ENCODE results near the gene SLC27A3. TPM values are rescaled to one million over a fixed set of nuclear protein-coding genes. Genes with fewer than 3 reads are reported as not detected.

The SLC27A3 gene
- polyA plus RNA-seq, 1 donor, result 18.1 TPM

DNA sequence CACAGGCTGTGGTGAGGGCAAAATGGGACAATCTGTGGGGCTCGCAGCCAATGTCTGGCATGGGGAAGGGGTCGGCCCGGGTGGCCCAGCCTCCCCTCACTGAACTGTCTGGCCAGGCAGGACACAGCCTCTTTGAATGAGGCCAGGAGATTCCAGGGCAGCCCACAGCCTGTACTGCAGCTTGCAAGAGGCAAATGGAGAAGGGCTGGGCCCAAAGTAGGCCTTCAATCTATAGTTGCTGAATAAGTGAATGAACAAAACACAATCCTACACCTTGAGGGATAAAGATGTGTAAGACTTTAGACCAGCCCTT lies 23.2 kb downstream of the SLC27A3 start:
- no peak for DNase-seq (ENCODE audit: low read depth)

DNA sequence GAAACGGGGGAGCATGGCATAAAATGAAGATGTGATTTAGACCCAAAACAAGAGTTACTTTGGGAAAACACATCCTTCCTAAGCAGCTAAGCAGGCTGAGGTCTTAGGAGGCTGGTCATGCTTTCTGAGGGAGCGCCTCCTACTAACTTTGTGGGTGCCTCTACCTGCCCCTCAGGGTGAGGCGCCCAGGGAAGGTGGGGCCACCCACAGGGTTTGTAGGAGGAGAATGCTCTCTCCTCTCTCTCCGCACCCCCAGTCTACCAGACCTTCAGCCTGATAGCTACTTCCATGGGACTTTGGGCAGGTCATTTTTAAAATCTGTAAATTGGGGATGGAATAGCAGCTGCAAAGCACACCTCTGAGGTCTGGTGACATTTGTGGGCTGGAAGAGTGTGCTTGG lies 23.8 kb downstream of the SLC27A3 start:
- DNase-seq (ENCODE audit: low read depth), result no peak

DNA sequence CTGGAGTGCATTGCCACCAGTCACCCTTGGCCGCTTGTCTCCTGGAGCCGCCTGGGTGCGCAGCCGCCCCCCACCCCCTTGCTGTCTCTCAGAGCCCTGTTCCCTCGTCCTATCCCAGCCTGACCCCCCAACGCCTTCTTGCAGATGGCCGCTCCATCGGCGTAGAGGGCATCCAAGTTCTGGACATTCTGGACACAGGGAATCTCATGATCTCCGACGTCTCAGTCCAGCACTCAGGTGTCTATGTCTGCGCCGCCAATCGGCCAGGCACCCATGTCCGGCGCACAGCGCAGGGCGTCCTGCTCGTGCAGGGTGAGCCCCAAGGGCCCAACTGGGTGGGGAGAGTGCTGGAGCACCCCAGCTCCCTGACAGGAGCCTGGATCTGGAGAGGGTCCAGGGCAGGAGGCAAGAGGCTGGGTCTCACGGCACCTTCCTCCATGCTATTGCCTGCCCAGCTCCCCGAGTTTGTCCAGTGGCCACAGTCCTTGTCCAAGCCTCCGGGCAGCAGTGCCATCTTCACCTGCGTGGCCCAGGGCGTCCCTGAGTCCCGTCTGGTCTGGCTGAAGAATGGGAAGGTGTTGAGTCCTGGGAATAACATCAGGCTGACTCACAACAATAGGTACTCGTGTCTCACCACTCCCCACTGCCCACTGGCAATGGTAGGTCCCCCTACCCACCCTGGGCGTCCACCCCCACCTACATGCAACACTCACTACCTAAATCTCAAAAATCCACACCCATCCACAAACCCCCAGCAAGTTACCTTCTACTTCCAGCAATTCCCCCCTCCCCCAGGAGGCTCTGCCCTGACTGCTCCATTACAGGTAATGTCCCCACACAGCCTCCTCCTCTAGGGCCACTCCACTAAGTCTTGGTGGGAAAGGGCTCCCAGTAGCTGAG lies 24.6 kb downstream of the SLC27A3 start:
- DNase-seq (ENCODE audit: low read depth), result no peak

DNA sequence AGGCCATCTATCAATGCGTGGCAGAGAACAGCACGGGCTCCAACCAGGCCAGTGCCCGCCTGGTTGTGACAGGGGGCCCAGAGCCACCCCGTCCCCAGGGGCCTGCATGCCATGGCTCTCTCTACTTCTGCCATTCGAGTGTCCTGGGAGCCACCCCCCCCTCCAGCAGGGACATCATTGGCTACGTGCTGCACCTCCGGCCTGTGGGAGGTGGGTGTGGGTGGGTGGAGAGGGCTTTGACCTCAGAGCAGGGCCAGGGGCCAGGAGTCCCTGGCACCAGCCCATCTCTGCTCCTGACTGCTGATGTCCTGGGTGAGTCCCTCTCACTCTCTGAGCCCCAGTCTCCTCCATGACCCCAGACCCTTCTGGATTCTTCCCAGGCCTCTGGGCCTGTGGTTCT lies 25.3 kb downstream of the SLC27A3 start:
- DNase-seq (ENCODE audit: low read depth), result no peak

DNA sequence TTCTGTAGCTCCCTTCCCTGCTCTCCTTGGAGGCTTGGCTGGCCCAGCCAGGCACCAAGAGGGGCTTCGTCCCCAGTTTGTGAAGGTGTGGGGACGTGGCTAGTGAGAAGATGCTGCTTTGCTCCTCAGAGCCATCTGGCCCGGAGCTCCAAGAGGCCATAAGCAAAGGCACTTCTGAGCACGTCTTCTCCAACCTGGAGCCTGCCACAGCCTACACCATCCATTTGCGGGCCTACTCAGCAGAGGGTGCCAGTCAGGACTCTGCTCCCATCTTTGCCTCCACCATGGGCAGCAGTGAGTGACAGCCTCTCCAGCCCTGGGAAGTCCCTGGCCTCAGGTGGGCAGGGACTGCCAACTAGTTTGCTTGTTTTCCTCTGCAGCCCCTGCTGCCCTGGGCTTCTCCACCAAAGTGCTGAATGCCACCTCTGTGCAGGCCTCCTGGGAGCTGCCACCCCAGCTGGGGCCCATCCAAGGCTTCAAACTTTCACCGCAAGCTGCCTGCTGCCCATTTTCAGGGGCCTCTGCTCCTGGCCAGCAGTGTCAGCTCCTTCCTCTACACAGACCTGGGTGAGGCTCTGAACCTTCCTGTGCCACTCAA lies 25.9 kb downstream of the SLC27A3 start:
- DNase-seq (ENCODE audit: low read depth), result no peak

DNA sequence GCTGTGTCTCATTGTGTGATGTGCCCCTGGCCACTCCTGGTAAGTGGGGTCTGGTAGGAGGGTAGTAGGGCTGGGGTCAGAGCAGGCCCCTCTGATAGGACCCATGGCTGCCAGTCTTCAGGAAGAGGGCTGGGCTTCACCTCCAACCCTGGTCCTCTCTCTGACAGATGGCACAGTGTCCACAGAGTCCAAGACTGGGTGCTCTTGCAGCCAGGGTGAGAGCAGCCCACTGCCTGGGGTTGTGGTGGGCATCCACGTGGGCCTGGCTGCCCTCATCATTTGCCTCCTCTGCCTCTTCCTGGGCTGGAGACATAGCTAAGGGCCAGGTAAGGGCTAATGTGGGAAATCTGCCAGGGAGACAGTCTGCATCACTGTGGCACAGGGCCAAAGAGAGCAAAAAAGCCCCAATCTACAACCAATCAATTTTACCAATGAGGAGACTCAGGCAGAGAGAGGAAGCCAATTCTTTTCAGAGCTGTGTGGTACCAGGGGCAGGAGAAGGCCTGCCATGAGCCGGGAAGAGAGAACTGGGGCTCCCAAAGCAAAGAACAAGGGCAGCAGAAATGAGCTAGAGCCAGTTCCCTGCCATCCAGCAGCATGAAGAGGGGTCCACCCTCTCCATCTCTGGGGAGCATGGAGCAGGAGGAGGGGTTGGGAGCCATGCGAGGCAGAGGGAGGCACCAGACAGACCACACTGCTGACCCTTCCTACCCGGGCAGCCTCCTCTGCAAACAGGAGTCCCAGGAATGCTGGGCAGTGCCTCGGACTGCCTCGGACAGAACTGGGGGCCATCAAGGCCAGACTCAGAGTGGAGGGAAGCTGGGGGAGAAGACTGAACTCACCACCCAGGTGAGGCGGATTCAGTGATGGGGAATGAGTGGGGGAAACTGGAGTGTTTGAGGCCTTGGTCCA lies 26.8 kb downstream of the SLC27A3 start:
- no peak for DNase-seq (ENCODE audit: low read depth)

DNA sequence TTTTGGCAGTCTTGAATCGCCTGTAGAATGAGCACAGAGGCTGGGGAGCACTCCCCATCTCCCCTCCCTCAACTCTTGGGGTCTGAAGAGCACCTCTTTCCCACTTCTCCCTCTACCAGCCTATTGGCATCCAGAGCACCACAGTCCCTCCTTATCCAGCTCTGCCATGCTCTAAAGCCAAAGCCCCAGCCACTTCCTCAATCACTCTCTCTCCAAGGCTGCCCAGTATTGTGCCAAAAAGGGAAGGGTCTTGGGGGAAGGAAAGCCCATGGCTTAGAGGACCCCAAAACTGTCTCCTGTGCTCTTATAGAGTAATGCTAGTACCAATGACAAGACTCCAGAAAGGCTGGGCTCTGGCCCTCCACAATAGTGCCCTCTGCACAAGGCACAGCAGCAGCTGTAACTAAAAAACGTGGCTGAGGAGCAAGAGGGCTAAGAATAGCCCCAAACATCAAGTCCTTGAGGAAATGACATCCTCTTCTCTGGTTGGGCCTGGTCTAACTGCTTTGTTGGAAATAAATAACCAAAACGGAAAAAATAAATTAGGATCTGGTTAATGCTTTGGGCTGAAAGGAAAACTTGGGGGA lies 28.4 kb downstream of the SLC27A3 start:
- no peak for DNase-seq (ENCODE audit: low read depth)

DNA sequence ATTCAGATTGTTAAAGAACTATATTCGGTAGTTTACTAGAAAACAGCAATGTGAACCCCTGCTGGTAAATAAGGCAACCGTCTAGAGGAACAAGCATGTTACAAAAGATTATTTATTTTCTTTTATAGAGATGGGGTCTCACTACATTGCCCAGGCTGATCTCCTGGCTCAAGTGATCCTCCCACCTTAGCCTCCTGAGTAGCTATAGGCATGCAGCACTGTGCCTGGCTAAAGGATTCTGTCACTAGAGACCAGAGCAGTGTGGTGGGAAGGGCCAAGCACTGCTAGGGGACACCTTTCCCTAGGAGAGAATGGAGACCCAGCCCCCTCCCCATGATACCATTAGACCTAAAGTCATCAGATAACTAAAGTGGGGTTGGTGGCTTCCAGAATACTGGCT lies 28.9 kb downstream of the SLC27A3 start:
- DNase-seq (ENCODE audit: low read depth), result no peak

DNA sequence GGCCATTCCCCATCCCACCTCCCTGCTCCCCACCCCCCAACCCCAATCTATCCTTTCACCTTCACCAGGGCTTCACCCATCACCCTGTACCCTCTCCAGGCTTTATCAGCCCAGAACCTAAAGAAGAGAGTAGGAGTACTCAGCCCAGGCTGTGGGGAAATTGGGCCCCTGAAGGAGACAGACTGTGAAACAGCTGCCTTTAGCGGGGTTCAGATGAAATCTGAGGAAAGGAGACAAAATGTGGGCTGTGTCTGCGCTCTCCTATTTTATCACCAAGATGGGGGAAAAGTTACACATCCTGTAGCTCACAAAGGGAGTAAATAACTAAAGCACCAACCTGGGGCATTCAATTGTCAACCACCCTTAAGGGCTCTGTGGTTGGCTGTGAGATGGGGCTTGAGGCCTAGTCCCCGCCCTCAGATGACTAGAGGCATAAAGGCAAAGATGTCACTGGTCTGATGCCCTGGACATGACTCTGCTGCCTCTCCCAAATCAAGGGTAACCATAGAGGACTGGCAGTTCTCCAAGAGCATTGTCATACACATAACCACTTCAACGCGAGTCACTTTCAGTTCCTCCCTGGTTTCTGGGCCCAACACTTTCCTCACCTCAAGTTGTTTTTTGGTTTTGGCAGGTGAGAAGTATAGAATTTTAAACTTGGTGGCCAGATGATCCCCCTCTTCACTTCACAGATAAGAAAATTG lies 30.0 kb downstream of the SLC27A3 start:
- DNase-seq (ENCODE audit: low read depth), result no peak

DNA sequence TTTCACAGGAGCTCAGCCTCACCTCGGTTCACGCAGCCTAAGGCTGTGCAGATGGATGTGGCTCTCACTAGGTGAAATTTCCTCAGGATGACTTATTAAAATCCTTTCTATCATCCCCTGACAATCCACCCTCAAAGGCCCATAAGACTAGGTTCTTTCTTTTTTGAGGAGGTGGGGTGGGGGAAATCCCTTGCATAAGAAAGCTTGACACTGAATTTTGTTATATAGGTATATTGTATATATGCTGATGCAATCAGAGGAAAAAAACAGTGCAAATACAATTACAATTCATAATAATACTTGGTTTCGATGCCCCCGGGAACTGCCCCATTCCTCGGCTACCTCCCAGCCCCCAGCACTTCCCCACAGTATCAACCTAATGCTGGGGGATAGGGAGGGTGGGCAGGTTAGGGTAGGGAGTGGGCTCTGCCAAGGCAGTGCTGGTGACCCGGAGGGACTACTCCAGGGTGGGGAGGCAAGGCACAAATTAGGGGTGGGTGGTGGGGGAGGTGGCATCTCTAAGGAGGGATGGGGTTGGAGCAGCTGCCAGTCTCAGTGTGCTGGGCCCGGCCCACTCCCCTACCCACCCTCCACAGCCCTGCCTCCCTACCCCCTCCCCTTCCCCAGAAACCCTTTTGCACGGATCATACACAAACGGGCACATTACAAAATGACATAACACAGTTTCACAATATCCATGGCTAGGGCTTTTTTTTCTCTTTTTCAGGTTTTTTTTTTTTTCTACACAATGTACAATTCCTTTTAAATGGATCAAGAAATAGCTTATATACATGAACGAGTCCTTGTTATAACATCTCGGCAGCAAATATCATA lies 30.9 kb downstream of the SLC27A3 start:
- DNase-seq (ENCODE audit: low read depth), result no peak

DNA sequence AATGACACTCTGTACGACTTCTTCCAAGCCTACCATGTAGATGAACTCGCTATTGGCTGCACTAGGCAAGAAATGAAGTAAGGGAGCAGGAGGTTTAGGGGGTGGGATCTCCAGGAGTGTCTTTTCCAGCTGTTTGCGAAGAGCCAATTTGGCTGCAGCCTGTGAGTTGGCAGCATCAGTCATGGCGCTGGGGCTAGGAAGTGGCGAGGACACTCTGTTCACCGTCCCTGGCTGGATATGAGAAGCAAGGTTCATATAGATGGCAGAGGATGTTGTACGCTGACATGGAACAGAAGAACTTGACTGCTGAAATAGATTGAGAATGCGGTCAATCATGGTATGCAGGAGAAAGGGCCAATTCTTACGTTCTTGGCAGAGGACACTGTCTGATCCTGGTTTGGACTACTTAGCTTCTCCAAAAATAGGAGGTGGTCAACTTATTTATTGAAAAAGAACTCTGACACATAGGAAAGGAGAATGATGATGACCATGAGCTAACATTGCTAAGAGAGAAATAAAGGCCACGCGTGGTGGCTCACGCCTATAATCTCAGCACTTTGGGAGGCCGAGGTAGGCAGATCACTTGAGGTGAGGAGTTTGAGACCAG lies 41.2 kb downstream of the SLC27A3 start:
- DNase-seq (ENCODE audit: low read depth), result no peak

DNA sequence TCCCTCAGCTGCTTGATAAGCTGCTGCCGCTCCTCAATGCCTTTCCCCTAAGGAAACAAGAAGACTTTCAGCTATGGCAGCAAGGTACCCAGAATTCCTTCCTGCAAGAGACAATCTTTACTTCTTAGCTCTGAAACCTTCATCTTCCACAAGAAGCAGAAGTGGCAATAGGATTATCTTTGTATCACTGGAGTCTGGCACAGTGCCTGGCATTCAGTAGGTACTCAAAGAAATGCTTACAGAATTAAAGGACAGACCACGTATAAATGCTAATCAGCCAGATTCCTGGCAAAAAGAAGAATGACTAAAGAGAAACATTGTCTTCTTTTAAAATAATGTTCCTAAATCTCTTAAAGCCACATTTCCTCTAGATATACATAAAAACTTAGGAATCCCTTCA lies 43.7 kb downstream of the SLC27A3 start:
- no peak for DNase-seq (ENCODE audit: low read depth)

DNA sequence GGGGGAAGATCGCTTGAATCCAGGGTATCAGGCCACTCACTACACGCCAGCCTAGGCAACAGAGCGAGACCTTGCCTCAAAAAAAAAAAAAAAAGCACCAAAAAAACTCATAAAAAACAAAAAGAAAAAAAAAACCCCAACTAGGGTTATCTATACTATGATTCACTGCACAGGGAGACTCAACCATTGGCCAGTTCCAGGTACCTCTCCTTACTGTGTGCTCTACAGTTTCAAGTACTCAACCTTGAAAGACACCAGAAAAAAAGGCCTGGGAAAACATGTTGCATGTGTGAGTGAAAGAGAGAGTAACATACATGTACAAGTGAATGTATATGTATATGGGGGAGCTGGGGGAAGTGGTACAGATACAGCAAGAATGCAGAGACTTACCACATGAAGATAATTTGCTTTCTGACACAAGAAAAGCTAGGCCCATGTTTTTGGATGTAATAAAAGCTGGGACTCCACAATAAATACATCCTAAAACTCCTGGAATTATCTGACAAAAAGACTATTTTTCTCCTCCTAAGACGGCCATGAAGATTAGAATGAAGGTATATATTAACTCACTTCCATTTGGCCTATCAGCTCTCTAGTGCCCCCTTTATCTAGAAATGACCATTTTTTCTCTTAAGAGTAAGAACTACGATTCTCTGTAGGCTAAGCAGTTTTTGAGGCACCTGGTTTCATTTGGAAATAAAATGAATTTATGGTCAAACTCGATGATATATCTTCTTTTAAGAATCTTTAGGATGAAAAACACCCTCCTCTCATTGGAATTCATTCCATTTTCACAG lies 52.2 kb downstream of the SLC27A3 start:
- no peak for DNase-seq (ENCODE audit: low read depth)

Other genes starting within 250 kb of the SLC27A3 start
- gene S100A6, start 239.4 kb upstream of the SLC27A3 start, polyA plus RNA-seq (ENCODE audit: insufficient read length), result 191 TPM
- gene S100A5, start 234.5 kb upstream of the SLC27A3 start, polyA plus RNA-seq (ENCODE audit: insufficient read length), result 0.27 TPM
- 188 TPM for gene S100A4, start 229.6 kb upstream of the SLC27A3 start, polyA plus RNA-seq (ENCODE audit: insufficient read length)
- gene S100A3, start 226.1 kb upstream of the SLC27A3 start, polyA plus RNA-seq (ENCODE audit: insufficient read length), result 0.77 TPM
- gene S100A2, start 209.6 kb upstream of the SLC27A3 start, polyA plus RNA-seq (ENCODE audit: insufficient read length), result 2.0 TPM
- gene S100A16, start 162.3 kb upstream of the SLC27A3 start, polyA plus RNA-seq (ENCODE audit: insufficient read length), result 43.0 TPM
- 0.18 TPM for gene S100A14, start 159.1 kb upstream of the SLC27A3 start, polyA plus RNA-seq (ENCODE audit: insufficient read length)
- gene S100A13, start 147.9 kb upstream of the SLC27A3 start, polyA plus RNA-seq (ENCODE audit: insufficient read length), result 74.0 TPM
- gene S100A1, start 147.0 kb upstream of the SLC27A3 start, polyA plus RNA-seq (ENCODE audit: insufficient read length), result 8.1 TPM
- 98.0 TPM for gene CHTOP, start 141.3 kb upstream of the SLC27A3 start, polyA plus RNA-seq (ENCODE audit: insufficient read length)
- 50.7 TPM for gene SNAPIN, start 116.7 kb upstream of the SLC27A3 start, polyA plus RNA-seq (ENCODE audit: insufficient read length)
- gene ILF2, start 104.4 kb upstream of the SLC27A3 start, polyA plus RNA-seq (ENCODE audit: insufficient read length), result 159 TPM
- gene NPR1, start 96.7 kb upstream of the SLC27A3 start, polyA plus RNA-seq (ENCODE audit: insufficient read length), result 12.7 TPM
- 39.2 TPM for gene INTS3, start 47.4 kb upstream of the SLC27A3 start, polyA plus RNA-seq (ENCODE audit: insufficient read length)
- gene GATAD2B, start 147.6 kb downstream of the SLC27A3 start, polyA plus RNA-seq (ENCODE audit: insufficient read length), result 18.1 TPM
- 28.6 TPM for gene DENND4B, start 171.3 kb downstream of the SLC27A3 start, polyA plus RNA-seq (ENCODE audit: insufficient read length)
- 23.5 TPM for gene CRTC2, start 183.2 kb downstream of the SLC27A3 start, polyA plus RNA-seq (ENCODE audit: insufficient read length)
- gene SLC39A1, start 188.1 kb downstream of the SLC27A3 start, polyA plus RNA-seq (ENCODE audit: insufficient read length), result 37.4 TPM
- 11.1 TPM for gene CREB3L4, start 192.5 kb downstream of the SLC27A3 start, polyA plus RNA-seq (ENCODE audit: insufficient read length)
- 75.7 TPM for gene JTB, start 202.3 kb downstream of the SLC27A3 start, polyA plus RNA-seq (ENCODE audit: insufficient read length)
- gene RAB13, start 210.9 kb downstream of the SLC27A3 start, polyA plus RNA-seq (ENCODE audit: insufficient read length), result 70.3 TPM
- gene RPS27, start 215.4 kb downstream of the SLC27A3 start, polyA plus RNA-seq (ENCODE audit: insufficient read length), result 3,622 TPM

Data from forelimb muscle (tissue), 1 donor.